NCI-H1694 treated with DMSO at 0.1 percent for 48 hours (cell line): ENCODE measurements around the gene CFAP97D2.
"Not testable (repeated sequence)": the region's sequence is repeated elsewhere in the genome, so short reads cannot be mapped to it uniquely, and the experiment has no call there.

Experiments used
- DNase-seq: peaks from one replicate; lab custom pipeline; 2025; lab: John Stamatoyannopoulos, UW

CFAP97D2 gene

DNA sequence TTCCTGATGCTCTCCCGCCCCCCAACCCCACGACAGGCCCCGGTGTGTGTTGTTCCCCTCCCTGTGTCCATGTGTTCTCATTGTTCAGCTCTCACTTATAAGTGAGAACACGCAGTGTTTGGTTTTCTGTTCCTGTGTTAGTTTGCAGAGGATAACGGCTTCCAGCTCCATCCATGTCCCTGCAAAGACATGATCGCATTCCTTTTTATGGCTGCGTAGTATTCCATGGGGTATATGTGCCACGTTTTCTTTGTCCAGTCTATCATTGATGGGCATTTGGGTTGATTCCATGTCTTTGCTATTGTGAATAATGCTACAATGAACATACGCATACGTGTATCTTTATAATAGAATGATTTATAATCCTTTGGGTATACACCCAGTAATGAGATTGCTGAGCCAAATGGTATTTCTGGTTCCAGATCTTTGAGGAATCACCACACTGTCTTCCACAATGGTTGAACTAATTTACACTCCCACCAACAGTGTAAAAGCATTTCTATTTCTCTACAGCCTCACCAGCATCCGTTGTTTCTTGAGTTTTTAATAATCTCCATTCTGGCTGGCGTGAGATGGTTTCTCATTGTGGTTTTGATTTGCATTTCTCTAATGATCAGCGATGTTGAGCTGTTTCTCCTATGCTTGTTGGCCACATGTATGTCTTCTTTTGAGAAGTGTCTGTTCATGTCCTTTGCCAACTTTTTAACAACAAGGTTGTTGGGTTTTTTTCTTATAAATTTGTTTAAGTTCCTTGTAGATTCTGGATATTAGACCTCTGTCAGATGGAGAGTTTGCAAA, 20.0 kb upstream of the CFAP97D2 start:
- not testable (repeated sequence) for DNase-seq

DNA sequence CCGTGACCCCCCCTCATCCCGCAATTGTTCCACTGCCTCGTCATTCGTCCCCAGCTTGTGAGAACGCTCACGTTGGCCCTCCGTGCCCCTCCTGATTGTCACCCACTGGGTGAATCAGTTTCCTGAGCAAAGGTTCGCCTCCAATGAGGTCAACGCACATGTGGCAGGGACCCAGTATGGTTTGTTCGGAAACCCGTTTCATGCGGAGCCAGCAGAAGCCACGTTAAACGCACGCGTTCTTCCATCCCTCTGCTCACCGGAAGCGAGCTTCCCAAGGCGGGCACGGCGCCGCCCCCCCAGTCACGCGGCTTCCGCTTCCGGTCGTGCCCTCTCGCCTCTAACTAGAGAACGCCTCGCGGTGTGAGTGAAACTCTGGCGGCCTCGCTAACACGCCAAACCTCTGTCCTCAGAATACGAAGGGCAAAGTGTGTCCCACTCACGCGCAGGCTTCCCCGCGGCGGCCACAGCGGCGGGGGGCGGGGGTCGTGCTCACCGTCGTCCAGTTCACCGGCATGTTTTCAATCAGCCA, 18.0 kb upstream of the CFAP97D2 start:
- DNase-seq: no peak

DNA sequence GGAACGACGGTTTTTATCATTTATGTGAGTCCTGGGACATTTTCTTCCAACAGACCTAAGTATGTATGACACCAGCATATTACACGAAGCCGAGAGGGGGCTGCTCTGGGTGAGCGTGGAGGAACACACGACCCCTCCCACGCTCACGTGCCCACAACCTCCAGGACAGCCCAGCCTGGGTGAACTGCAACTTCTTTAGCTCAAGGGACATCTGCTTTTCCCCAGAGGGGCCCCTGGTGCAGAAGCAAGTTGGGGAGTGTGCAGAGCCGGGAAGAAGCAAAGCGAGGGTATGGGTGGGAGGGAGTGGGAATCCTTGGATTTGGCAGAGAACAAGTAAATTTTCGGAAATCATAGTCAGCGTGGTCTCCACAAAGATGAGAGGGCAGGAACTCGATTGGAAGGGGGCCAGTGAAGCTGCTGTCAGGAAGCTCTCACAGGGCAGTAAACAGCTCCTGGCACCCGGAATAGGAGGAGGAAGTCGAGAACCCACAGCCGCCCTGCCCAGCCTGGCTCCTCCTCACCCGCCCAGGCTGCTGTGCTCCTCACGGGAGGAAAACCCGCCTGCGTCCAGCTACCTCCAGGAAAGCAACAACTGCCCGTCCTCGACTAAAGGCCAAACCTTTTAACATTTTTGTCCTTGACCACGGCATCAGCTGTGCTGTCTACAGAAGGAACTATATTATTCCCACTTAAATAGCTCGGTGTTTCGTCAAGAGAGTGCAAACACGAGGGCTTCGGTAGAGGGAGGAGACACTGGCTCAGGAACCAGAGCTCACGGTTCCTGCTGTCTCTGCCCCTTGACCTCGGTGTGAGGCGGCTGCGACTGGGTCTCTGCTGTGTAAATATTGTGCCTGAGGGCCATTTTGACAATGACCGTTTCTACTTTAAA, 17.2 kb upstream of the CFAP97D2 start:
- DNase-seq: no peak

DNA sequence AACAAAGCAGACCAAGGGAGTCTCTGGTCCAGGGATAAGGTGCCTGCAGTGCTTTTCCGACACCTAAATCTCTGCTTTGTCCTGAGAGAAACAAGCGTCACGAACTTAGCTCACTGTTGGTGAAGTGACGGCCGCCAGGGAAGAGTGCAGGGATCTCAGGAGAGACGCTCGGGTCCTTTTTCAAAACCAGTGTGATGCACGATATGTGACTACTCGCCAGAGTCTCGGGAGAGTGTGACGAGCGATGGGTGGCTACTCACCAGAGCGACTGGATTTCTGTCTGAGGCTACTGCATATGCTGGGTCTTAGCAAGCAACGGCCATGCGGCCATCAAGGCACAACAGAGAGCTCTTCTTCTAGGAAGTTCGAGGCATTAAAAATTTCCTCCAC, 16.5 kb upstream of the CFAP97D2 start:
- no peak for DNase-seq

DNA sequence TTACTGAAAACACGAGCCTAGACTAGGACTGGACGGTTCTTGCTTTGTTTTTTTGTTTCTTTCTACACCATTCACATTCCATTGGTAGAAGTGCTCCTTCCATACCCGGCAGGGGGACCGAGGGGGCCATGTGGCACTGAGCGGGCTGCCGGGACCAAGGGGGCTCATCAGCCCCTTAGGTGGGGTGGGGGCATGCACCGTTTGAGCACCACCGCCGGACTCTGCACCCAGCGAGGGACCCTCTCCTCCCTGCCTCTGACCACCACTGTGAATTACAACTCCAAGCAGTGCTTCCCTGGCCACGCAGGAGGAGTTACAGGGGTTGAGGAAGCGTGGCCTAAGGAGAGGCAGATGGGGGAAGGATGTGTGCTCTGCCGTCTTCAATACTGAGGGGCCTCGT, 15.0 kb upstream of the CFAP97D2 start:
- DNase-seq: no peak

DNA sequence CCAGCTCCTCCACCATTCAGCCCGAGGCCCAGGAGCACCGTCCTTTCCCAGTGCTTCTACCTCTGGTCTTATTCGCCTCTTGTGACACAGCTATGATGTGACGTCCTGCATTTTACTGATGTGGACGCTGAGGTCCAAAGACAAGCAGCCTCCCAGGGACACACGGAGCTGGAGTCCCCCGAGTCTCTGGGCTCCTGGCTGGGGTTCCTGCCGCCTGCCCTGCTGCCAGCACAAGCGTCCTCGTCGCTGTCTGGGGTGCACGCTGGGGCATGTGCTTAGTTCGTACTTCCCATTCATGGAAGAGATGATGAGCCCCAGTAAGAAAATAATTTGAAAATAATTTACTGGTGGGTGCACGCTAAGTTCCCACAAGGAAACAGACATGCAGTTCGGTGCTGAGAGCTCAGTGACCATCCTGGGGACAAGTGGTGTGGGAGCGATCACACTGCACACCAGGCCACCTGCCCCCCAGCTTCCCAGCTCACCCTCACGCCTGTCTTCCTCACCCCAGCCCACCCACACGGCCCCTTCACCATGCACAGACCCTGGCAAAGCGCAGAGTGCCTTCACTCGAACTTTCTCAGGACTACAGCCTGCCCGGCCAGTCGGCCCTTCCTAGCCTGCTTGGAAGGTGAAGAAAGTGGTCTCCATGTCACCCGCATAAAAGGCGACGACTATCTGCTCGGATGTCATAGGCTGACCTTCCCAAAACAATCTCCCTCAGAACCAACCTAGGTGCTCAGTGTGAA, 14.2 kb upstream of the CFAP97D2 start:
- DNase-seq: no peak

DNA sequence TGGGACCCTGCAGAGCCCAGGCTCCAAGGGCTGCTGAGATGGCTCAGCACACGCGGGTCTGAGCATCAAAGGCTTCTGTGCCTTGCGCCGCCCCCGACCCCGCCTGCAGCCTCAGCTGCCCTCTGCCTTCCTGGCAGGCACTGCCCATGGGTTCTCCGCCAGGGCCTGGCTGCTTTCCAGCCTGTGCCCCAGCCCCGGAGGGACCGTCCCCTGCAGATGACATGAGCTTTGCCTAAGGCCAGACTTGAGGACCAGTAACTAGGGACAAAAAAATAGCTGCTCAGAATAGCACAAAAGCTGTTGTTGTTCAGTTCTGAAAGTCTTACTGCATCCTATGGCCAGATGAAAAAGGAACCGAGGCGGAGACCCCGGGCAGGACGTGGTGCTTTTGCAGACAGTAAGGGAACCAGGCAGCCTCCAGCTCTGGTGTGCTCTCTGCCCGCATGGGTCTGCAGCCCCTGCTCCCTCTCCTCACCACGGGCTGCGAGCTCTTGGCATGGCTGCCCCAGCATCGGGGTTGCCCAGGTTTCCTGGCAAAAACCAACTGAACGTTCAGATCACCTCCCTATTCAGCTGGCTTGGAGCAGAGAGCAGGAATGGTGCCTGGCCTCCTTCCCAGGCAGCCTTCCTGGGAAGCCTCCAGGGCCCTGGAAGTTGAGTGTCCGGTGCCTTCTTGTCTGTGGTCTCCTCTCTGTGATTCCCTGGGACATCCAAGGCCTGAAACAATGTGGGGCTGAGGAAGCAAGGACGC, 12.5 kb upstream of the CFAP97D2 start:
- no peak for DNase-seq

DNA sequence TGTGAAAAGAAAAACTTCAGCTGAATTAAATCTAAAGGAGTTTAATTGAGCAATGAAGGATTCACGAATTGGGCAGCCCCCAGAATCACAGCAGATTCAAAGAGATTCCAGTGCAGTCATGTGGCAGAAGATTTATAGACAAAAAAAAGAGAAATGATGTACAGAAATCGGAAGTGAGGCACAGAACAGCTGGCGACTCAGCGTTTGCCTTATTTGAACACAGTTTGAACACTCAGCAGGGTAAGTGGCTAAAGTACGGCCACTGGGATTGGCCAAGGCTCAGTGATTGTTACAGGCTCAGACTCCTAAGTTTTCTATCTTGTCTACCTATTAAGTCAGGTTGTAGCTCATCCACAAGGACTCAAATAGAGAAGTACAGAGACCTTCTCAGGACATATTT, 11.6 kb upstream of the CFAP97D2 start:
- DNase-seq: no peak

DNA sequence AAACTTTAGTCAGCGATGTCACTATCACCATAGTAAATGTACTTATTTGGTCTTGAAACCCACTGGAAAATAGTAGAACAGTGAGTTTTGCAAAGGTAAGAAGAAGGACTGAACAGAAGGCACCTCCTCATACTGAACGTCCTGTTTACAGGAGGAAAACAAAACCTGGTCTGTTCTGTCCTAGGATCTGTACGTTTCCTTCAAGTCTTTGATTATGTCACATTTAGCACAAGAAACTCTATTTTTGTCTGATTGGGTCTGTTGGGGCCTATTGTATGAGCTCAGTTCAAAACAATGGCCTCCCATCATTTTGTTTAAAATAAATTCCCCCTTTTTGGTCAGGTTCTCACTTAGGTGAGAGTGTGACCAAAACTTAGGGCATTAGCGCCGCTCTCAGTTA, 11.2 kb upstream of the CFAP97D2 start:
- no peak for DNase-seq

DNA sequence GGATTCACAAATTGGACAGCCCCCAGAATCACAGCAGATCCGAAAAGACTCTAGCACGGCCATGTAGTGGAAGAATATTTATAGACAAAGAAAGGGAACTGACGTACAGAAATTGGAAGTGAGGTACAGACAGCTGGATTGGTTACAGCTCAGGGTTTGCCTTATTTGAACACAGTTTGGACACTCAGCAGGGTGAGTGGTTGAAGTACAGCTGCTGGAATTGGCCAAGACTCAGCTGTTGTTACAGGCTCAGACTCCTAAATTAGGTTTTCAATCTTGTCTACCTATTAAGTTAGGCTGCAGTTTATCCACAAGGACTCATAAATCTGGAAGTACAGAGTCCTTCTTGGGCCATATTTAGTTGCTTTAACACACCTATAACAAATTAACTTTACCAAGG, 5.8 kb upstream of the CFAP97D2 start:
- no peak for DNase-seq

DNA sequence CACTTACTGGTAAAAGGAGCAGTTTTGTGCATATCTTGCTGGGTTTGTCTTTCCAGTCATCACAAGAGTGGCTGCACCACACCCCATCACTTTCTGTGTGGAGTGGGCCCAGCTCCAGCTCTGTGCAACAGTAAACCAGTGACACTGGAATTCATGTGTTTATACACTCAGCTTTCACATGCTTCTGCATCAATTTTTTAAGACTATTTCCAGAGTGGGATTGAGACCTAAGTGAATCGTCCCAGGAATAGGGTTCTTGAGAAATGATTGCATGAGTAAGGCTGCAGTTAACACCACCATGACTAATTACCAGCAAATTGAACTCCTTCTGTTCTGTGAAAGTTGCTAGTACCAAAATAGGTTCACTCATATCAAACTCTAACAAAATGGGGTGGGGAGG, 5.3 kb upstream of the CFAP97D2 start:
- DNase-seq: no peak

DNA sequence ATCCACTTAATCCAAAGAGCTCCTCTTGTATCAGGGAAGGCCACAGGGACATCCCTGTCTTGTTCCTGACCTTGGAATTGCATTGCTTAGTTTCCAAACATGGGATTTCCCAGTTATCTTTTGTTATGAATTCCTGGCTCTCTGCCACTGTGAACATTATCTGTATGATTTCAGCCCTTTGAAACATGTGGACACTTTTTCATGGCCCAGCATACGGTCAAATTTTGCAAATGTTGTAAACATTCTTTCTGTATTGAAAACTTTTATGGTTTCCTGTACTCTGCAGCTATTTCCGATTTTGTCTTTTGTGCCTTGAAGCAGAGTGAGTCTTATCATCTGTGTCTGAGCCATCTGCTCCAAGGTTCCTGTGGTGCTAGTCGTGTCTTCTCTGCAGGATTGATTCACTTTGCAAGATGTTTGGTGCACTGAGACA, 4.5 kb upstream of the CFAP97D2 start:
- no peak for DNase-seq

DNA sequence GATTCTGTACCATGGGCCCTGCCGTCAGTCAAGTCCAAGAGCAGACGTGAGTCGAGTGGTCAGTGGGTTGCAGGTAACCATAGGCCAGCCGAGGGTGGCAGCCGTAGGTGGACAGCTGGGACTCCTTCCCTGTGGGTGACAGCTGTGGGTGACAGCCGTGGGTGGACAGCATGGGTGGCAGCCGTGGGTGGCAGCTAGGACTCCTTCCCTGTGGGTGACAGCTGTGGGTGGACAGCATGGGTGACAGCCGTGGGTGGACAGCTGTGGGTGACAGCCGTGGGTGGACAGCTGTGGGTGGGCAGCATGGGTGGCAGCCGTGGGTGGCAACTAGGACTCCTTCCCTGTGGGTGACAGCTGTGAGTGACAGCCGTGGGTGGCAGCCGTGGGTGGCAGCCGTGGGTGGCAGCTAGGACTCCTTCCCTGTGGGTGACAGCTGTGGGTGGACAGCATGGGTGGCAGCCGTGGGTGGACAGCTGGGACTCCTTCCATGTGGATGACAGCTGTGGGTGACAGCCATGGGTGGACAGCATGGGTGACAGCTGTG, 2.6 kb upstream of the CFAP97D2 start:
- DNase-seq: not testable (repeated sequence)

DNA sequence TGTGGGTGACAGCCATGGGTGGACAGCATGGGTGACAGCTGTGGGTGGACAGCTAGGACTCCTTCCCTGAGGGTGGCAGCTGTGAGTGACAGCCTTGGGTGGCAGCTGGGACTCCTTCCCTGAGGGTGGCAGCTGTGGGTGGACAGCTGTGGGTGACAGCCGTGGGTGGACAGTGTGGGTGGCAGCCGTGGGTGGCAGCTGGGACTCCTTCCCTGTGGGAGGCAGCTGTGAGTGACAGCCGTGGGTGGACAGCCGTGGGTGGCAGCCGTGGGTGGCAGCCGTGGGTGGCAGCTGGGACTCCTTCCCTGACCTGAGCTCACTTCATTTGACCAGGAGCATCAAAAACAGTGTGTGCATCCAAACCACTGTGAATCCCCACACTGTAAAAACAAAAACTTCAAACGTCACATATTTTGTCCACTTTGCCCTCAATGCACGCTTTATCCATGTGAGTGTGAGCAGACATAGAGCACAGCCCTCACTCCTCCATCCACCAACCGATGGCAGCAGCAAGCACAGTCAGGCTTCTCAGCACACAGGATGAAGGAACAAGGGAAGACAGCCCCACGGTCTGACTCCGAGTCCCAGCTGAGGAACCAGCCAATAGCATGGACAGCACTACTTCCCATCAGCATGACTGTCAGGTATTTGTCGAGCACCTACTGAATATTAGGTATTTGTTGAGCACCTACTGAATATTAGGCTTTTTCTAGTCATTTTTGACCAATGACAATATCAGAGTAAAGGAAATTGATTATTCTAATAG, 1.6 kb upstream of the CFAP97D2 start:
- no peak for DNase-seq

DNA sequence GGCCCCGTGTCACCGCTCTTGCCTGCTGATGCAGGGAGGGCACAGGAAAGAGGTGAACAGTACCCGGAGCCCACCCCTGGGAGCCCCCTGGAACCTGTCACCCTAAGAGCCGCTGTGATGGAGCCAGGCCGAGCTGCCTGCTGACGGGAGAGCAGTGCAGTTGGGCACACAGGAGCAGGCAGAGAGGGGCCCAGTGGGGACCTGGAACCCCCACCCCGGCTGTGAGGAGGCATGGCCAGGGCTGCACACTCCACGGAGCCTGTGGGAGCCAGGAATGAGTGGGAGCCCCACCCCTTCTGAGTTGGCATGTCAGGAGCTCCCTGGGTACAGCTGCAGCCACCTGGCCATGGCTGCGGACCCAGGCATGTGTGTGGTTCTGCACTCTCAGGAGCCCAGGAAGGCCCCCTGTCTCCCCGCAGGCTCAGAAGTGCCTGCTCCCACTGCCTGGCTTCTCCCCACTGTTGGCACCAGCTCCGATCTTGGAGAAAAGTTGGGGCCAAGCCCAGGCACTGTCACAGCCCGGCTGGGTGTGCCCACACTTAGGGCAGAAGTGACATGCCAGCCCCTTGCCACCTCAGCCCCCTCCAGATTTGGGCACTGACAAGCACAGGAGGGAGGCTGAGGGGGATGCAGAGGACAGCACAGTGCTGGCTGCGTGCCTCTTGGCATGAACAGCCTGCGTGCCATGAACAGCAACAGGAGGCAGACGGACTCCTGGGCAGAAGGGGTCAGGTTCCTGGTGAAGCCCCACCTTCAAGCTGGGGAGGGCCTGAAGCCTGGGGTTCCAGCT, 6.3 kb downstream of the CFAP97D2 start:
- DNase-seq: no peak

DNA sequence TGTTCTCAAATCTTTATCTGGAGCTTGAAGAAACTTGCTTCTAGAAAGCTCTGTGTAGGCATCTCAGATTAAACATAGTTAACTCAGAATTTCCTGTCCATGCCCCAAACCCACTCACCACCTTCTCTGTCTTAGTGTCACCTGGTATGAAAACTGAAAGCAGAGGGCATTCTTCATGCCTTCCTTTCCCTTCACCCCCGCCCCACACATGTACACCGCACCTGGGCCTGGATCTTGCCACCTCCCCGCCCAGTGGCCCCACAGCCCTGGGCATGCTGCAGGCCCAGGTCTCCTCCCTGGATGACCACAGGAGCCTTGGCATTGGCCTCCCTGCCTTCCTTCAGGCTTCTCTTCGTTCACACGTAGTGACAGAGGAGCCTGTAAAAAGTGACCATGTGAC, 15.8 kb downstream of the CFAP97D2 start:
- DNase-seq: no peak

DNA sequence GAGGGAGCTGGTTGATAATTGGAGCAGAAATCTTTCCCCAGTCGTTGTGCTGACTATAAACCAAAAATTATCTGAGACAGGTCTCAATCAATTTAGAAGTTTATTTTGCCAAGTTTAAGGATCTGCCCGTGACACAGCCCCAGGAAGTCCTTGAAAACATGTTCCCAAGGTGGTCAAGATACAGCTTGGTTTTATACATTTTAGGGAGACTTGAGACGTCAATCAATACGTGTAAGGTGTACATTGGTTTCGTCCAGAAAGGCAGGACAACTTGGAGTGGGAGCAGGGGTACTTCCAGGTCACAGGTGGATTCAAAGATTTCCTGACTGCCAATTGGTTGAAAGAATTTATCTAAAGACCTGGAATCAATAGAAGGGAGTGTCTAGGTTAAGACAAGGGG, 17.6 kb downstream of the CFAP97D2 start:
- no peak for DNase-seq

DNA sequence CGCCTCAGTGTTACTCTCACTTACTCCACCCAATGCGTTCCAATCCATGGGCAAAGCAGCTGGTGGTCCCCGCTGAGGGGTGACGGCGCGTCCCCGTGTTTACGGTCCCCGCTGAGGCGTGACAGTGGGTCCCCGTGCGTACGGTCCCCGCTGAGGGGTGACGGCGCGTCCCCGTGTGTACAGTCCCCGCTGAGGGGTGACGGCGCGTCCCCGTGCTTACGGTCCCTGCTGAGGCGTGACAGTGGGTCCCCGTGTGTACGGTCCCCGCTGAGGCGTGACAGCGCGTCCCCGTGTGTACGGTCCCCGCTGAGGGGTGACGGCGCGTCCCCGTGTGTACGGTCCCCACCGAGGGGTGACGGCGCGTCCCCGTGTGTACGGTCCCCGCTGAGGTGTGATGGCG, 19.5 kb downstream of the CFAP97D2 start:
- no peak for DNase-seq

DNA sequence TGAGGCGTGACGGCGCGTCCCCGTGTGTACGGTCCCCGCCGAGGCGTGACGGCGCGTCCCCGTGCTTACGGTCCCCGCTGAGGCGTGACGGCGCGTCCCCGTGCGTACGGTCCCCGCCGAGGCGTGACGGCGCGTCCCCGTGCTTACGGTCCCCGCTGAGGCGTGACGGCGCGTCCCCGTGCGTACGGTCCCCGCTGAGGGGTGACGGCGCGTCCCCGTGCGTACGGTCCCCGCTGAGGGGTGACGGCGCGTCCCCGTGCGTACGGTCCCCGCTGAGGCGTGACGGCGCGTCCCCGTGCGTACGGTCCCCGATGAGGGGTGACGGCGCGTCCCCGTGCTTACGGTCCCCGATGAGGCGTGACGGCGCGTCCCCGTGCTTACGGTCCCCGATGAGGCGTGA, 20.5 kb downstream of the CFAP97D2 start:
- not testable (repeated sequence) for DNase-seq

DNA sequence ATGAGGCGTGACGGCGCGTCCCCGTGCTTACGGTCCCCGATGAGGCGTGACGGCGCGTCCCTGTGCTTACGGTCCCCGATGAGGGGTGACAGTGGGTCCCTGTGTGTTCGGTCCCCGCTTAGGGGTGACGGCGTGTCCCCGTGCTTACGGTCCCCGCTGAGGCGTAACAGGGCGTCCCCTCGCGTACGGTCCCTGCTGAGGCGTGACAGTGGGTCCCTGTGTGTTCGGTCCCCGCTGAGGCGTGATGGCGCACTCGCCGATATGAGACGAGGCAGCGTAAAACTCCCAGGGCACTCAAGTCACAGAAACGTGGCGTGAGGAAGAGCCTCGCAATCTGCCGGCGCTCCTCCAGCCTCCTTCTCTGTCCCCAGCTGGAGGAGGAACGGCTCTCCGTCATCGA, 20.9 kb downstream of the CFAP97D2 start:
- DNase-seq: no peak
